ENCODE measurements around the gene ZNF610.
A peak's percentile ranks its signal among the peaks of the same experiment; 100 is the strongest.

ZNF610 gene

GRCh38 chr19:52397310-52398080 is 61.5 kb downstream of the ZNF610 start, which contains the start of gene ZNF528:
Gene ZNF528 (plus strand): TSS chr19:52397849. CDS start chr19:52402014, 4,165 bp downstream.
- DNase-seq (ENCODE audit: low read depth): peak; percentile 90

GRCh38 chr19:52398081-52398441 is 62.0 kb downstream of the ZNF610 start:
- no peak for DNase-seq (ENCODE audit: low read depth)

DNA sequence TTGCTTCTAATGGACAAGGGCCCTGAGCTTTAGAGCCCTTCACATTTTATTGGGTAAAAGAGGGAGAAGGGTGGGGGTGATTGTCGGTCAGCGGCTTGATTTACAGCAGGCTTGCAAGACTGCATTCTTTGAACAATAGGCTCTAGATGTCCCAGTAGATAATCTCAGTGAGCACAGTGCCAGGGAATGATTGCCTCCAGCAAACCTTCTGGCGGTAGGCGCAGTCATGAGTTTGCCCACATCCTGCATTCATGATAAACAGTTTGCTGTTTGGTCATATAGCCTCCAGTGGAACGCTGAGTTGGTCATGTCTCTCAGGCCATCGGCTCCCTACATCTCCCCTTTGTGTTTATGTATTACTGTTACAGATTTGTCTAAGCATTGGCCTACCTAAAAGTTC is 74.2 kb downstream of the ZNF610 start:
- DNase-seq (ENCODE audit: low read depth): no peak

DNA sequence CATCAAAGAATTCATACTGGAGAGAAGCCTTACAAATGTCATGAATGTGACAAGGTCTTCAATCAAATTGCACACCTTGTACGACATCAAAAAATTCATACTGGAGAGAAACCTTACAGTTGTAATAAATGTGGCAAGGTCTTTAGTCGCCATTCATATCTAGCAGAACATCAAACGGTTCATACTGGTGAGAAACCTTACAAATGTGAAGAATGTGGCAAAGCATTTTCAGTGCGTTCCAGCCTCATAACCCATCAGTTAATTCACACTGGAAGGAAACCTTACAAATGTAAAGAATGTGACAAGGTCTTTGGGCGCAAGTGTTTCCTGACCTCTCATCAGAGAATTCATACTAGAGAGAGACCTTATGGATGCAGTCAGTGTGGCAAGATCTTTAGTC is 79.7 kb downstream of the ZNF610 start:
- DNase-seq (ENCODE audit: low read depth): no peak

All from stimulated activated CD4-positive, alpha-beta T cell treated with anti-CD3 and anti-CD28 coated beads, Interleukin-2, amount 100 ng/mL, for 4 hours (primary cell).